Hepatocyte (in vitro differentiated cells): ENCODE data around the gene ARHGDIG. TPM values are rescaled to one million over a fixed set of nuclear protein-coding genes. Genes with fewer than 3 reads are reported as not detected.

Source experiments
- DNase-seq: peaks from one replicate; pipeline ENCODE4 v3.0.0-alpha.2; 2016; ENCODE audit warnings: low spot score
- H2AFZ ChIP-seq: fragments of 200-600 bp; sonication (generic); 2 replicates; pipeline ENCODE4 v1.6.0; 2016; ENCODE audit warnings: antibody characterized with exemption, mild to moderate bottlenecking
- H3K27ac ChIP-seq: fragments of 200-600 bp; sonication (generic); 2 replicates; pipeline ENCODE4 v1.5.1; 2016; ENCODE audit warnings: mild to moderate bottlenecking
- H3K27me3 ChIP-seq: fragments of 200-600 bp; sonication (generic); 2 replicates; pipeline ENCODE4 v1.6.1; 2016
- H3K36me3 ChIP-seq: fragments of 200-600 bp; sonication (generic); replicated peaks from 2 replicates; pipeline ENCODE4 v1.5.1; 2016; ENCODE audit warnings: low read depth; ENCODE audit not compliant: insufficient read depth
- H3K4me1 ChIP-seq: fragments of 200-600 bp; sonication (generic); 2 replicates; pipeline ENCODE4 v1.5.1; 2016; ENCODE audit warnings: mild to moderate bottlenecking, moderate library complexity; ENCODE audit not compliant: insufficient read depth
- H3K4me2 ChIP-seq: fragments of 200-600 bp; sonication (generic); 2 replicates; pipeline ENCODE4 v1.6.0; 2016
- H3K4me3 ChIP-seq: fragments of 200-600 bp; sonication (generic); 2 replicates; pipeline ENCODE4 v1.5.1; 2016; ENCODE audit warnings: mild to moderate bottlenecking
- H3K79me2 ChIP-seq: fragments of 200-600 bp; sonication (generic); 2 replicates; pipeline ENCODE4 v1.6.0; 2017; ENCODE audit warnings: mild to moderate bottlenecking
- H3K9me2 ChIP-seq: fragments of 200-600 bp; sonication (generic); replicated peaks from 2 replicates; pipeline ENCODE4 v1.6.0; 2017; ENCODE audit warnings: mild to moderate bottlenecking; ENCODE audit not compliant: insufficient read depth
- H3K9me3 ChIP-seq: fragments of 200-600 bp; sonication (generic); 2 replicates; pipeline ENCODE4 v1.5.1; 2016; ENCODE audit warnings: low read depth, mild to moderate bottlenecking
- H4K20me1 ChIP-seq: fragments of 200-600 bp; sonication (generic); 2 replicates; pipeline ENCODE4 v1.6.0; 2016; ENCODE audit warnings: mild to moderate bottlenecking; ENCODE audit not compliant: insufficient read depth, poor library complexity, severe bottlenecking
- EZH2 ChIP-seq: fragments of 200-600 bp; sonication (generic); IDR thresholded peaks from 2 replicates; pipeline ENCODE4 v1.6.1; 2016; ENCODE audit warnings: antibody characterized with exemption, mild to moderate bottlenecking, borderline replicate concordance
- EZH2phosphoT487 ChIP-seq: fragments of 200-600 bp; sonication (generic); IDR thresholded peaks from one replicate; pipeline ENCODE4 v1.6.1; 2018; ENCODE audit warnings: antibody characterized with exemption, mild to moderate bottlenecking, low read depth, moderate library complexity; ENCODE audit not compliant: unreplicated experiment, severe bottlenecking
- WGBS: methylation state at CpG from one replicate; pipeline ENCODE4 v1.1.6; 2016; ENCODE audit warnings: low lambda C conversion rate; ENCODE audit errors: missing lambda C conversion rate; 5-methylcytosine and 5-hydroxymethylcytosine counted together
- polyA plus RNA-seq: library from polyadenylated mRNA; unstranded; fragments of >200 nt; fragmentation: Nextera tagmentation; extraction: Ambion mirVana; gene quantifications from 2 replicates; pipeline ENCODE4 v1.2.1, GENCODE V29; 2016
- total RNA-seq: library from RNA; depleted of rRNA; stranded (reverse); fragments of >200 nt; gene quantifications from 2 replicates; pipeline ENCODE4 v1.2.3, GENCODE V29; 2014
- TF ChIP-seq, protein P1 (sequence below): fragments of 200-600 bp; sonication (generic); IDR thresholded peaks from 2 replicates; pipeline ENCODE4 v1.5.1; 2016; ENCODE audit warnings: antibody characterized with exemption, mild to moderate bottlenecking; ENCODE audit not compliant: poor library complexity

Gene ARHGDIG
- total RNA-seq (0.48 TPM in 1 of 2 replicates, not detected in the other), polyA plus RNA-seq (1.0 and 1.1 TPM in 2 replicates)

- no peak within 1 kb of the TSS for H2AFZ ChIP-seq
- H3K27ac ChIP-seq = no peak within 1 kb of the TSS
- TF ChIP-seq EZH2phosphoT487 (no peak), EZH2 (peak; percentile 0)
- H3K36me3 ChIP-seq = no peaks in the 10 kb centered on the region
- H3K9me2 ChIP-seq = no peaks in the 10 kb centered on the region
- no peaks in the 10 kb centered on the region for H3K79me2 ChIP-seq
- peak; percentile 53 for DNase-seq
- peak within 1 kb of the TSS; percentile 55 for H3K4me3 ChIP-seq
- H4K20me1 ChIP-seq = no peaks in the 10 kb centered on the region
- H3K4me1 ChIP-seq = peaks cover 6% of the 10 kb centered on the region
- peak within 1 kb of the TSS; percentile 95 for H3K4me2 ChIP-seq
- WGBS = 1% methylated on average over 12 of the region's 54 CpGs
- no peaks in the 10 kb centered on the region for H3K9me3 ChIP-seq
- H3K27me3 ChIP-seq = peaks cover 40% of the 10 kb centered on the region
These were observed at the start of gene ARHGDIG for GRCh38 chr16:280552-280951. TSS of gene ARHGDIG (plus strand) at chr16:280591. CDS start at chr16:280681, 90 bp downstream.

- no peak for DNase-seq
- no peaks in the 10 kb centered on the region for H3K9me3 ChIP-seq
- H3K4me1 ChIP-seq = peaks cover 14% of the 10 kb centered on the region
- H3K9me2 ChIP-seq = no peaks in the 10 kb centered on the region
- H2AFZ ChIP-seq = no peak overlapping the region
- no peak overlapping the region for H3K4me3 ChIP-seq
- WGBS = 93% methylated on average over 22 of the region's 22 CpGs
- H3K36me3 ChIP-seq = no peaks in the 10 kb centered on the region
- H4K20me1 ChIP-seq = peaks cover 30% of the 10 kb centered on the region
- no peak for TF ChIP-seq EZH2phosphoT487
- no peak overlapping the region for H3K4me2 ChIP-seq
- H3K79me2 ChIP-seq = peaks cover 31% of the 10 kb centered on the region
- no peaks in the 10 kb centered on the region for H3K27me3 ChIP-seq
- no peak overlapping the region for H3K27ac ChIP-seq
These were observed 49.4 kb upstream of the ARHGDIG start for GRCh38 chr16:230949-231348.

- Histone ChIP-seq H4K20me1 (no peaks in the 10 kb centered on the region), H3K36me3 (no peaks in the 10 kb centered on the region), H3K9me2 (no peaks in the 10 kb centered on the region), H3K79me2 (peaks cover 36% of the 10 kb centered on the region), H3K27ac (peak within 1 kb of the TSS; percentile 99), H2AFZ (peak within 1 kb of the TSS; percentile 64), H3K4me3 (peak within 1 kb of the TSS; percentile 59), H3K27me3 (no peaks in the 10 kb centered on the region), H3K9me3 (no peaks in the 10 kb centered on the region), H3K4me2 (peak within 1 kb of the TSS; percentile 79), H3K4me1 (peaks cover 6% of the 10 kb centered on the region)
- DNase-seq = peak; percentile 98
- TF ChIP-seq EZH2 = no peak
- TF ChIP-seq, protein P1, sequence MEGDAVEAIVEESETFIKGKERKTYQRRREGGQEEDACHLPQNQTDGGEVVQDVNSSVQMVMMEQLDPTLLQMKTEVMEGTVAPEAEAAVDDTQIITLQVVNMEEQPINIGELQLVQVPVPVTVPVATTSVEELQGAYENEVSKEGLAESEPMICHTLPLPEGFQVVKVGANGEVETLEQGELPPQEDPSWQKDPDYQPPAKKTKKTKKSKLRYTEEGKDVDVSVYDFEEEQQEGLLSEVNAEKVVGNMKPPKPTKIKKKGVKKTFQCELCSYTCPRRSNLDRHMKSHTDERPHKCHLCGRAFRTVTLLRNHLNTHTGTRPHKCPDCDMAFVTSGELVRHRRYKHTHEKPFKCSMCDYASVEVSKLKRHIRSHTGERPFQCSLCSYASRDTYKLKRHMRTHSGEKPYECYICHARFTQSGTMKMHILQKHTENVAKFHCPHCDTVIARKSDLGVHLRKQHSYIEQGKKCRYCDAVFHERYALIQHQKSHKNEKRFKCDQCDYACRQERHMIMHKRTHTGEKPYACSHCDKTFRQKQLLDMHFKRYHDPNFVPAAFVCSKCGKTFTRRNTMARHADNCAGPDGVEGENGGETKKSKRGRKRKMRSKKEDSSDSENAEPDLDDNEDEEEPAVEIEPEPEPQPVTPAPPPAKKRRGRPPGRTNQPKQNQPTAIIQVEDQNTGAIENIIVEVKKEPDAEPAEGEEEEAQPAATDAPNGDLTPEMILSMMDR = peak; percentile 57
- under 1% methylated on average over 36 of the region's 85 CpGs for WGBS
These were observed 45.7 kb upstream of the ARHGDIG start, which contains the start of gene FAM234A for GRCh38 chr16:234468-235305. TSS of gene FAM234A (plus strand) at chr16:234821. CDS start at chr16:254414, 19,593 bp downstream.

DNA sequence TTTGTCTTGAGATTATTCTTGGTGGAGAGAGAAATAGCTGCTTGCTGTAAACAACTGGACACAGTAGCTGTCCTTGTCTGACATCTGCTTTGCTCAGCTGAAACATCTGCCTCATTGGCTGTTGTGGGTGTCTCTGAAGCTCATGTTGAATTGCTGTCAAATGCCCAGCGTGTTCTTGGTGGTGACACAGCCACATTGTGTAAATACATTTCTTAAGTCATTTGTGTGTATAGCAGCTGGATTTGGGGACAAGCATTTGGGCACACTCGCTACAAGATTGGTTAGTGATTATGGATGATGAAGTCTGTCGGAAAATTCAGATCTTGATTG lies 40.5 kb upstream of the ARHGDIG start:
- H3K79me2 ChIP-seq = peaks cover 80% of the 10 kb centered on the region
- H3K9me2 ChIP-seq = no peaks in the 10 kb centered on the region
- H4K20me1 ChIP-seq = peaks cover 4% of the 10 kb centered on the region
- no peaks in the 10 kb centered on the region for H3K9me3 ChIP-seq
- peaks cover 6% of the 10 kb centered on the region for H3K4me1 ChIP-seq
- DNase-seq = no peak
- no peaks in the 10 kb centered on the region for H3K36me3 ChIP-seq
- no peak for TF ChIP-seq EZH2
- H3K4me3 ChIP-seq = no peak overlapping the region
- no peak overlapping the region for H3K27ac ChIP-seq
- H3K4me2 ChIP-seq = no peak overlapping the region
- 68% methylated on average over 3 of the region's 3 CpGs for WGBS
- H2AFZ ChIP-seq = no peak overlapping the region
- H3K27me3 ChIP-seq = no peaks in the 10 kb centered on the region

GRCh38 chr16:240559-240958 lies 39.8 kb upstream of the ARHGDIG start:
- Histone ChIP-seq H3K9me2 (no peaks in the 10 kb centered on the region), H3K4me2 (no peak overlapping the region), H3K27ac (no peak overlapping the region), H3K27me3 (no peaks in the 10 kb centered on the region), H3K4me1 (peaks cover 6% of the 10 kb centered on the region), H3K36me3 (no peaks in the 10 kb centered on the region), H2AFZ (no peak overlapping the region), H3K9me3 (no peaks in the 10 kb centered on the region), H4K20me1 (peaks cover 4% of the 10 kb centered on the region), H3K4me3 (no peak overlapping the region), H3K79me2 (peaks cover 86% of the 10 kb centered on the region)
- 96% methylated on average over 8 of the region's 8 CpGs for WGBS
- TF ChIP-seq, protein P1 = no peak
- TF ChIP-seq EZH2phosphoT487 (no peak), EZH2 (no peak)
- DNase-seq = no peak
